Activated T-cell treated with anti-CD3 and anti-CD28 coated beads for 24 hours (primary cell): ENCODE measurements around the gene AGBL2.

Experiments
- DNase-seq: peaks from one replicate; pipeline ENCODE4 v3.0.0-alpha.2; 2020; ENCODE audit warnings: low read depth

AGBL2 gene

DNA sequence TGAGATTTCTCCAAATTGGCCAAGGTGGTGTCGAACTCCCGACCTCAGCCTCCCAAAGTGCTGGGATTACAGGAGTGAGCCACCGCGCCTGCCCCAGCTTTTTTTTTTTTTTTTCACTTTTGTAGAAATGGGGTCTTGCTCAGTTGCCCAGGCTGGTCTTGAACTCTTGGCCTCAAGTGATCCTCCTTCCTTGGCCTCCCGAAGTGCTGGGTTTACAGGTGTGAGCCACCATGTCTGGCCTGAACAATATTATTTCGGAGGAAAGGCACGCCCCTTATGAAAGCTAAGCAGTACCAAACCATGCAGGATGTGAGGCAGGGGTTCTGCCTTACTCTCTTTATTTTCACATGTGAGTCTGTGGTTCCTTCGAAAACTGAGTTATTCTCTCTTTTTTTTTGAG lies 88.9 kb downstream of the AGBL2 start:
- DNase-seq = no peak

DNA sequence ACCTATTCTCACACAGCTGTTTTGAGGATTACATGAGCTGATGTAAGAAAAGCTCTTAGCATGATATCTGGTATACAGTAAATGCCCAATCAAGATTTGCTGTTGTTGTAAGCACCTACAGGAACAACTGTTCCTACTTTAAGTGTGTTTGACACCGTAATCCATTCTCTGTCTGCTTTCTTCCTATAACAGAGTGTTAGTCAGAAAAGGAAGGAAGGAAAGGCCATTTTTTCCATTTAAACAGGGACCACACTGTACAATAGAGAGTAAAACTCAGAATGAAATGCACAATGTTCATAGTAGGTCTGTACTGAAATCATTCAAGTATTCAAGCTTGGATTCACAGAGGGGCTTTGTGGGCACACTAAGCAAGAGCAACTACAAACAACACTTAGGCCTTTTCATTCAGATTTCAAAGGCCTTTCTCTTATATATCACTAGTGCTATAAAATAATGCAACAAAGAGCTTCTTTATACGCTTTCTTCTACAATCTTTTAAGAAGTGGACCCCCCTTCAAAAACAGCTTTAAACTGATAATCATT lies 94.3 kb downstream of the AGBL2 start:
- no peak for DNase-seq

GRCh38 chr11:47617417-47617809 lies 97.8 kb downstream of the AGBL2 start:
- no peak for DNase-seq

- no peak for DNase-seq
Observed at GRCh38 chr11:47616726-47617416, 98.3 kb downstream of the AGBL2 start.

DNA sequence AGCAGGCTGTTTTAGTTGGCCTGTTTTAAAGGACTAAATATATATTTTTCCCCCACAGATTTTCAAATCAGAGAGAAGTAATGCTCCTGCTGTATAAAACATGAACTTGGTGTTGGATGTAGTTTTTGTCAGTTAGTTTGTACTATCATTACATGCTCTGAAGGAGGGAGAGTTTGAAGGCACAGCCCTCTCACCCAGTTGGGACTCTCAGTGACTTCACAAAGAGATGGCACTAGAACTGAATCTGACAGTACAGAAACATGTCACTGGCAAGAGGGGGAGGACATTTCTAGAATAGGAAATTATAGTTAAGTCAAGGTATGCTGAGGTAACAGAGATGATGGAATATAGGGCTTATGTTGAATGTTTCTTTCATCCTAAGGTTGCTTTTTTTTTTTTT lies 99.9 kb downstream of the AGBL2 start:
- no peak for DNase-seq

- DNase-seq = no peak
Observed at GRCh38 chr11:47611348-47611794, 103.8 kb downstream of the AGBL2 start.

DNA sequence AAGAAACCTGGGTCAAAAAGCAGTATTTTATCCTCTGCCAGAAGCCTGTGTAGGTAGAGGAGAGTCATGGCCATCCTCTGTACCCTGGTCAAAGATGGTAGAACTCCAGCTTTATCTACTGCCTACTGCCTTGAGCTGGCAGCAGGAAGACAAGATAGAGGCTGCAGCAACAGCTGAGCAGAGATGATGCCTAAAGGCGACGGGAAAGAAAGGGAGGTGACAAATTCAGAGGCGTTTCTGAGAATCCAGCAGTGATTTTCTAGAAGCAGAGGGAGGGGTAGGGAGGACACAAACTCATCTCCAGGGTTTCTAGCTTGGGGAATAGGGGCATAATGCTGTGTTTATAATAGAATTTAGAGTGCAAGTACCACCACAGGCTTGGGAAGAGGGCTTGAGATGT lies 105.5 kb downstream of the AGBL2 start:
- no peak for DNase-seq
